GM18519 (cell line): ENCODE measurements around the gene VWA5B1.
"Not testable (repeated sequence)": the region's sequence is repeated elsewhere in the genome, so short reads cannot be mapped to it uniquely, and the experiment has no call there.

Source experiments
- ATAC-seq: cut with Tn5 transposase; IDR thresholded peaks from one replicate; pipeline ENCODE4 v1.9.1; 2021; ENCODE audit warnings: mild to moderate bottlenecking, moderate library complexity; ENCODE audit not compliant: unreplicated experiment, low FRiP score

Gene VWA5B1

GRCh38 chr1:20290624-20291597, at the start of gene VWA5B1:
Gene VWA5B1 (plus strand): TSS chr1:20290875. CDS start chr1:20310602, 19,727 bp downstream.
- no peak for ATAC-seq

- ATAC-seq = no peak
Measured at GRCh38 chr1:20242890-20243479, 47.7 kb upstream of the VWA5B1 start.

- no peak for ATAC-seq
Measured at GRCh38 chr1:20248971-20249612, 41.6 kb upstream of the VWA5B1 start.

- ATAC-seq = no peak
Measured at GRCh38 chr1:20250340-20250989, 40.2 kb upstream of the VWA5B1 start.

- no peak for ATAC-seq
Measured at GRCh38 chr1:20252587-20252986, 38.1 kb upstream of the VWA5B1 start.

GRCh38 chr1:20255666-20256065, 35.0 kb upstream of the VWA5B1 start:
- ATAC-seq = no peak

GRCh38 chr1:20259646-20260045, 31.0 kb upstream of the VWA5B1 start:
- ATAC-seq = no peak

GRCh38 chr1:20261095-20261494, 29.6 kb upstream of the VWA5B1 start:
- ATAC-seq = no peak

GRCh38 chr1:20262810-20263534, 27.7 kb upstream of the VWA5B1 start:
- no peak for ATAC-seq

GRCh38 chr1:20265250-20265649, 25.4 kb upstream of the VWA5B1 start:
- ATAC-seq = no peak

- no peak for ATAC-seq
Measured at GRCh38 chr1:20266141-20266540, 24.5 kb upstream of the VWA5B1 start.

- ATAC-seq = no peak
Measured at GRCh38 chr1:20266642-20267041, 24.0 kb upstream of the VWA5B1 start.

- no peak for ATAC-seq
Measured at GRCh38 chr1:20271498-20272400, 18.9 kb upstream of the VWA5B1 start.

- ATAC-seq = not testable (repeated sequence)
Measured at GRCh38 chr1:20273716-20274115, 17.0 kb upstream of the VWA5B1 start.

- no peak for ATAC-seq
Measured at GRCh38 chr1:20275319-20275925, 15.3 kb upstream of the VWA5B1 start.

- ATAC-seq = no peak
Measured at GRCh38 chr1:20276485-20277159, 14.1 kb upstream of the VWA5B1 start.

- no peak for ATAC-seq
Measured at GRCh38 chr1:20278692-20279130, 12.0 kb upstream of the VWA5B1 start.

GRCh38 chr1:20279509-20279908, 11.2 kb upstream of the VWA5B1 start:
- no peak for ATAC-seq
